Astrocyte (in vitro differentiated cells and primary cell): ENCODE data around the gene LCOR. TPM values are rescaled to one million over a fixed set of nuclear protein-coding genes. Genes with fewer than 3 reads are reported as not detected.
"Not testable (repeated sequence)": the region's sequence is repeated elsewhere in the genome, so short reads cannot be mapped to it uniquely, and the experiment has no call there.

Experiments used
- DNase-seq: peaks from one replicate; pipeline ENCODE4 v3.0.0-alpha.2; 2010; ENCODE audit warnings: low read depth
- FAIRE-seq: peaks from 2 replicates; lab custom pipeline; 2011; peaks lifted over from hg19 to GRCh38; lab: Jason Lieb, UNC
- H2AFZ ChIP-seq: 2 replicates; pipeline ENCODE4 v1.6.0; 2012; ENCODE audit warnings: low read depth, low read length, inconsistent platforms
- H3K27ac ChIP-seq: 2 replicates; pipeline ENCODE4 v1.5.1; 2011; ENCODE audit warnings: low read depth, low read length, inconsistent platforms
- H3K27me3 ChIP-seq: 2 replicates; pipeline ENCODE4 v1.6.0; 2011; ENCODE audit warnings: low read length, inconsistent platforms; ENCODE audit not compliant: insufficient read depth
- H3K36me3 ChIP-seq: 2 replicates; pipeline ENCODE4 v1.5.1; 2011; ENCODE audit warnings: low read length, inconsistent platforms; ENCODE audit not compliant: insufficient read depth
- H3K4me1 ChIP-seq: 2 replicates; pipeline ENCODE4 v1.5.1; 2011; ENCODE audit warnings: low read length, inconsistent platforms; ENCODE audit not compliant: insufficient read depth
- H3K4me2 ChIP-seq: 2 replicates; pipeline ENCODE4 v1.6.0; 2012; ENCODE audit warnings: low read length, inconsistent platforms
- H3K4me3 ChIP-seq: 2 replicates; pipeline ENCODE4 v1.5.1; 2011; ENCODE audit warnings: low read depth, mild to moderate bottlenecking, low read length, inconsistent platforms; ENCODE audit not compliant: insufficient read depth
- H3K79me2 ChIP-seq: 2 replicates; pipeline ENCODE4 v1.6.0; 2012; ENCODE audit warnings: mild to moderate bottlenecking, low read length, inconsistent platforms; ENCODE audit not compliant: insufficient read depth
- H3K9ac ChIP-seq: 2 replicates; pipeline ENCODE4 v1.6.0; 2012; ENCODE audit warnings: mild to moderate bottlenecking, low read length, inconsistent platforms
- H3K9me3 ChIP-seq: 2 replicates; pipeline ENCODE4 v1.5.1; 2012; ENCODE audit warnings: low read depth, mild to moderate bottlenecking, low read length, inconsistent platforms; ENCODE audit not compliant: insufficient read depth
- H4K20me1 ChIP-seq: 2 replicates; pipeline ENCODE4 v1.6.0; 2012; ENCODE audit warnings: low read length, inconsistent platforms; ENCODE audit not compliant: insufficient read depth
- H3K27ac Mint-ChIP-seq: one replicate; pipeline ENCODE4 v1.8.0; 2021; ENCODE audit warnings: mild to moderate bottlenecking, mixed read lengths; ENCODE audit not compliant: unreplicated experiment
- H3K27me3 Mint-ChIP-seq: one replicate; pipeline ENCODE4 v1.8.0; 2021; ENCODE audit warnings: low read depth, mixed read lengths; ENCODE audit not compliant: unreplicated experiment
- H3K36me3 Mint-ChIP-seq: one replicate; pipeline ENCODE4 v1.8.0; 2021; ENCODE audit warnings: low read depth, mixed read lengths; ENCODE audit not compliant: unreplicated experiment
- H3K4me1 Mint-ChIP-seq: one replicate; pipeline ENCODE4 v1.8.0; 2021; ENCODE audit warnings: low read depth, mixed read lengths; ENCODE audit not compliant: unreplicated experiment
- H3K4me3 Mint-ChIP-seq: one replicate; pipeline ENCODE4 v1.8.0; 2021; ENCODE audit warnings: mild to moderate bottlenecking, moderate library complexity, mixed read lengths; ENCODE audit not compliant: unreplicated experiment
- H3K9me3 Mint-ChIP-seq: one replicate; pipeline ENCODE4 v1.8.0; 2021; ENCODE audit warnings: mild to moderate bottlenecking, mixed read lengths; ENCODE audit not compliant: unreplicated experiment
- EZH2 ChIP-seq: IDR thresholded peaks from 2 replicates; pipeline ENCODE4 v1.6.1; 2012; ENCODE audit warnings: mild to moderate bottlenecking, low read length, inconsistent platforms; ENCODE audit not compliant: insufficient read depth
- total RNA-seq: library from RNA; stranded (reverse); gene quantifications from 2 replicates; pipeline ENCODE4 v1.2.1, GENCODE V29; 2021
- TF ChIP-seq, protein P1 (sequence below): IDR thresholded peaks from 2 replicates; pipeline ENCODE4 v1.5.1; 2011; ENCODE audit warnings: low read depth, mild to moderate bottlenecking, inconsistent platforms, low read length, moderate library complexity; ENCODE audit not compliant: insufficient read depth

LCOR gene
- total RNA-seq, 1 donor from 2014 or later = 72.0 TPM

DNA sequence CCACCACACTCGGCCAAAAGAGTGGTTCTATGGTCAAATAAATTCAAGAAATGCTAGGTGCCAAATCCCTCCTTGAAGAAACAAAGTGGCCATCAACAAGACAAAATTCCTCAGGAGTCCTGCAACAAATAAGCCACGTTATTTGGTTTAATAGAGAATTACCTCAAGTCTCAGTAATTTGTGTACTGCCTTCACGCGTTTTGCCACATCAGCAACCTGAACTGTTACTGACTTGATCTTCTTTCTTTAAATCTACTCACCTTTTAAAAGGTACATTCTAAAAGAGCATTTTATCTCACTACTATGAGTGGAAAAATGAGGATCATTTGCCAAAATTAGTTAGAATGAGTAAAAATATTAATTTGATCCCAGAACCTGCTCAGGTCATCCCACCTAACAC, 34.6 kb upstream of the LCOR start:
- Histone ChIP-seq H2AFZ (no peak overlapping the region), H3K4me2 (no peak overlapping the region), H3K4me1 (no peaks in the 10 kb centered on the region), H3K9me3 (no peaks in the 10 kb centered on the region), H3K27ac (no peak overlapping the region), H3K4me3 (no peak overlapping the region), H3K9ac (no peak overlapping the region), H3K27me3 (no peaks in the 10 kb centered on the region), H4K20me1 (no peaks in the 10 kb centered on the region), H3K36me3 (no peaks in the 10 kb centered on the region), H3K79me2 (no peaks in the 10 kb centered on the region)
- Mint-ChIP-seq H3K4me3 (no peak overlapping the region), H3K27ac (no peak overlapping the region), H3K27me3 (peaks cover 1% of the 10 kb centered on the region), H3K4me1 (no peaks in the 10 kb centered on the region), H3K9me3 (no peaks in the 10 kb centered on the region), H3K36me3 (no peaks in the 10 kb centered on the region)
- no peak for DNase-seq
- TF ChIP-seq EZH2 = no peak
- TF ChIP-seq, protein P1, sequence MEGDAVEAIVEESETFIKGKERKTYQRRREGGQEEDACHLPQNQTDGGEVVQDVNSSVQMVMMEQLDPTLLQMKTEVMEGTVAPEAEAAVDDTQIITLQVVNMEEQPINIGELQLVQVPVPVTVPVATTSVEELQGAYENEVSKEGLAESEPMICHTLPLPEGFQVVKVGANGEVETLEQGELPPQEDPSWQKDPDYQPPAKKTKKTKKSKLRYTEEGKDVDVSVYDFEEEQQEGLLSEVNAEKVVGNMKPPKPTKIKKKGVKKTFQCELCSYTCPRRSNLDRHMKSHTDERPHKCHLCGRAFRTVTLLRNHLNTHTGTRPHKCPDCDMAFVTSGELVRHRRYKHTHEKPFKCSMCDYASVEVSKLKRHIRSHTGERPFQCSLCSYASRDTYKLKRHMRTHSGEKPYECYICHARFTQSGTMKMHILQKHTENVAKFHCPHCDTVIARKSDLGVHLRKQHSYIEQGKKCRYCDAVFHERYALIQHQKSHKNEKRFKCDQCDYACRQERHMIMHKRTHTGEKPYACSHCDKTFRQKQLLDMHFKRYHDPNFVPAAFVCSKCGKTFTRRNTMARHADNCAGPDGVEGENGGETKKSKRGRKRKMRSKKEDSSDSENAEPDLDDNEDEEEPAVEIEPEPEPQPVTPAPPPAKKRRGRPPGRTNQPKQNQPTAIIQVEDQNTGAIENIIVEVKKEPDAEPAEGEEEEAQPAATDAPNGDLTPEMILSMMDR = no peak
- no peak for FAIRE-seq

DNA sequence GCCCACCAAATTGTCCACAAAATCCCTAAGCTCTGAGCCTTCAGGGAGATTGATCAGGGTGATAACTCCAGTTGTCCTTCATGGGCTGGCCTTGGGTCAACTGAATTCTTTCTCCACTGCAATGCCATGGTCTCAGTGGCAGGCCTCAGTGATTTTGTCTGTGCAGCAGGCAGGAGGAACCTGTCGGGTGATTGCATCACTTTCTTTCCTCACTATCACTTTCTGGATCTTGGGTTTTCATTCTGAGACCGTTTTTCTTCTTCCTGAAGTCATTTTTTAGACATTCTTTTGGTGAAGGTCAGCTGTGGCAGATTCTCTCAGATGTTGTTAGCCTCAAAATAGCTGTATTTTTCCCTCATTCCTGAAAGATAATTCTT, 28.8 kb upstream of the LCOR start:
- Mint-ChIP-seq H3K4me1 (no peaks in the 10 kb centered on the region), H3K27me3 (no peaks in the 10 kb centered on the region), H3K9me3 (no peaks in the 10 kb centered on the region), H3K27ac (no peak overlapping the region), H3K4me3 (no peak overlapping the region), H3K36me3 (no peaks in the 10 kb centered on the region)
- H3K9ac ChIP-seq = no peak overlapping the region
- no peaks in the 10 kb centered on the region for H3K4me1 ChIP-seq
- H3K9me3 ChIP-seq = peaks cover 4% of the 10 kb centered on the region
- no peak overlapping the region for H3K4me3 ChIP-seq
- DNase-seq = no peak
- no peak overlapping the region for H2AFZ ChIP-seq
- no peak overlapping the region for H3K4me2 ChIP-seq
- no peak for FAIRE-seq
- H3K79me2 ChIP-seq = no peaks in the 10 kb centered on the region
- no peak overlapping the region for H3K27ac ChIP-seq
- H3K36me3 ChIP-seq = no peaks in the 10 kb centered on the region
- no peaks in the 10 kb centered on the region for H4K20me1 ChIP-seq
- H3K27me3 ChIP-seq = no peaks in the 10 kb centered on the region
- TF ChIP-seq EZH2 = no peak
- TF ChIP-seq, protein P1 = no peak

DNA sequence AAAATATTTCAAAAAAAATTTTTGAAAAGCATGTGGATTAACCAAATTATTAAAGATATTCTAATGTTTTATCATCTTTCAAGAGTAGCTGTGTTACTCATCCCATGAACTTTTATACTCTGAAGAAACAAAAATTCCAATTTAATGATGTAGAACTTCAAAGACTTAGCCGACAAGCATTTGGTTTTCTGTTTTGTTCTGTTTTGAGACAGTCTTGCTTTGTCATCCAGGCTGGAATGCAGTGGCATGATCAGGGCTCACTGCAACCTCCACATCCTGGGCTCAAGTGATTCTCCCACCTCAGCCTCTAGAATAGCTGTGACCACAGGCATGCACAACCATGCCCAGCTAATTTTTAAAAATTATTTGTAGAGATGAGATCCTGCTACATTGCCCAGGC, 17.8 kb upstream of the LCOR start:
- no peaks in the 10 kb centered on the region for H4K20me1 ChIP-seq
- H3K4me3 ChIP-seq = no peak overlapping the region
- TF ChIP-seq, protein P1 = no peak
- TF ChIP-seq EZH2 = no peak
- H3K4me1 ChIP-seq = peaks cover 7% of the 10 kb centered on the region
- Mint-ChIP-seq H3K9me3 (no peaks in the 10 kb centered on the region), H3K4me1 (peaks cover 15% of the 10 kb centered on the region), H3K36me3 (no peaks in the 10 kb centered on the region), H3K4me3 (peak overlapping the region; percentile 14), H3K27ac (peak overlapping the region; percentile 91), H3K27me3 (no peaks in the 10 kb centered on the region)
- no peaks in the 10 kb centered on the region for H3K36me3 ChIP-seq
- H3K27me3 ChIP-seq = no peaks in the 10 kb centered on the region
- FAIRE-seq (peak; percentile 83), DNase-seq (peak; percentile 92)
- H3K4me2 ChIP-seq = no peak overlapping the region
- no peak overlapping the region for H3K9ac ChIP-seq
- no peaks in the 10 kb centered on the region for H3K9me3 ChIP-seq
- no peak overlapping the region for H2AFZ ChIP-seq
- H3K79me2 ChIP-seq = no peaks in the 10 kb centered on the region
- peak overlapping the region; percentile 66 for H3K27ac ChIP-seq

DNA sequence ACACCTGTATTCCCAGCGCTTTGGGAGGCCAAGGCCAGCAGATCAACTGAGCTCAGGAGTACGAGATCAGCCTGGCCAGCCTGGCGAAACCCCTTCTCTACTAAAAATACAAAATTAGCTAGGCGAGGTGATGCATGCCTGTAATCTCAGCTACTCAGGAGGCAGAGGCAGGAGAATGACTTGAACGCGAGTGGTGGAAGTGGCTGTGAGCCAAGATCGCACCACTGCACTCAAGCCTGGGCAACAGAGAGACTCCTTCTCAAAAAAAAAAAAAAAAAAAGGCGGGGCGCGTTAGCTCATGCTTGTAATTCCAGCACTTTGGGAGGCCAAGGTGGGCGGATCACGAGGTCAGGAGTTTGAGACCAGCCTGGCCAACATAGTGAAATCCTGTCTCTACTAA, 13.1 kb upstream of the LCOR start:
- not testable (repeated sequence) for H4K20me1 ChIP-seq, H3K9ac ChIP-seq, H3K4me3 Mint-ChIP-seq, H3K36me3 ChIP-seq, H3K4me2 ChIP-seq, H3K4me3 ChIP-seq, DNase-seq, H3K9me3 Mint-ChIP-seq, H3K36me3 Mint-ChIP-seq, FAIRE-seq, H3K4me1 Mint-ChIP-seq, H3K27me3 ChIP-seq, H3K27ac ChIP-seq, H2AFZ ChIP-seq, H3K4me1 ChIP-seq, H3K79me2 ChIP-seq, H3K9me3 ChIP-seq, H3K27me3 Mint-ChIP-seq
- H3K27ac Mint-ChIP-seq = peak overlapping the region; percentile 80
